Fibroblast of the aortic adventitia (primary cell): Measurements from ENCODE around the gene MS4A10. TPM values are rescaled to one million over a fixed set of nuclear protein-coding genes. Genes with fewer than 3 reads are reported as not detected.

Experiments
- DNase-seq: peaks from one replicate; pipeline ENCODE4 v3.0.0-alpha.2; 2010; ENCODE audit warnings: low read depth
- H3K4me3 ChIP-seq: 2 replicates; pipeline ENCODE4 v1.5.1; 2011; ENCODE audit warnings: low read depth, mild to moderate bottlenecking, control low read depth, low read length, moderate library complexity
- CTCF ChIP-seq: IDR thresholded peaks from 2 replicates; pipeline ENCODE4 v1.5.1; 2011; ENCODE audit warnings: mild to moderate bottlenecking, low read length, control low read depth, inconsistent platforms; ENCODE audit not compliant: insufficient read depth
- total RNA-seq: library from RNA; depleted of rRNA; stranded (reverse); fragments of >200 nt; gene quantifications from 2 replicates; pipeline ENCODE4 v1.2.3, GENCODE V29; 2012; ENCODE audit warnings: low replicate concordance

MS4A10 gene
- total RNA-seq, 1 donor, result not detected

GRCh38 chr11:60783141-60783484 is 2.0 kb upstream of the MS4A10 start:
- no peak overlapping the region for H3K4me3 ChIP-seq
- TF ChIP-seq CTCF, result no peak
- DNase-seq, result no peak

DNA sequence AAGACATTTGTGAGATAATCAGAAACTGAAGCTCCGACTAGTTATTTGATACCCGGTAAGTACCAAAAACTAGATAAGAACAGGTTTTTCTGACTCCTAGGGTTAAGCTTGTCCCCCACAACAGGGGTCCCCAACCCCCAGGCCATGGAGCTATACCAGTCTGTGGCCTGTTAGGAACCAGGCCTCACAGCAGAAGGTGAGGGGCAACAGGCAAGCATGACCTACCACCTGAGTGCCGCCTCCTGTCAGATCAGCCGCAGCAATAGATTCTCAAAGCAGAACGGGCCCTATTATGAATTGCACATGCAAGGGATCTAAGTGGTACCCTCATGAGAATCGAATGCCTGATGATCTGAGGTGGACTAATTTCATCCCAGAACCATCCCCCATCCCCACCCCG is 1.2 kb upstream of the MS4A10 start:
- no peak for DNase-seq
- TF ChIP-seq CTCF, result no peak
- H3K4me3 ChIP-seq, result no peak overlapping the region

DNA sequence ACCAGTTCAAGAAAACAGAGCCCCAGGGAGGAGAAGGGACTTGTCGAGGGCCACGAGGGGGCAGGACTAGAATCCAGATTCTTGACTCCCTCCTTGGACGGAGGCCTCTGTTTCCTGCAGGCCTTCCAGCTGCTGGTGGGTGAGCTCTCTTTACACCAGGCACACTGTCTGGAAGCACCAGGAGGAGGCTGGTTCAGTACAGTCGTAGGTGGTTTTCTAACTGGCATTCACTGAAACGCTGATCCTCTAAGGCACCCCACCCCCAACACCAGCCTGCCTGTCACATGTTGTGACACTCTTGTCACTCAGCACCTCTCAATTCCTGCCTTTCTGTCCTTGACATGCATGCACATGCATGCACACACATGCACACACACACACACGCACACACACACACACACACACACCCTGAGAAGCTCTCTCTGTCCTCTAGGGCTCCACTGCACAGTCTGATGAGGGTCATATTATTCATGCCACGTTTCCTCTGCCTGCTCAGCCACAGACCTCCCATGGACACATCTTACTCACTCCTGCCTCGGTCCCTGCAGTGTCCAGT is 751 bp downstream of the MS4A10 start:
- TF ChIP-seq CTCF, result no peak
- peak; percentile 13 for DNase-seq
- H3K4me3 ChIP-seq, result no peak overlapping the region

- no peak for TF ChIP-seq CTCF
- DNase-seq, result peak; percentile 80
- H3K4me3 ChIP-seq, result no peak overlapping the region
Observed at GRCh38 chr11:60786811-60787567, 1.9 kb downstream of the MS4A10 start.

DNA sequence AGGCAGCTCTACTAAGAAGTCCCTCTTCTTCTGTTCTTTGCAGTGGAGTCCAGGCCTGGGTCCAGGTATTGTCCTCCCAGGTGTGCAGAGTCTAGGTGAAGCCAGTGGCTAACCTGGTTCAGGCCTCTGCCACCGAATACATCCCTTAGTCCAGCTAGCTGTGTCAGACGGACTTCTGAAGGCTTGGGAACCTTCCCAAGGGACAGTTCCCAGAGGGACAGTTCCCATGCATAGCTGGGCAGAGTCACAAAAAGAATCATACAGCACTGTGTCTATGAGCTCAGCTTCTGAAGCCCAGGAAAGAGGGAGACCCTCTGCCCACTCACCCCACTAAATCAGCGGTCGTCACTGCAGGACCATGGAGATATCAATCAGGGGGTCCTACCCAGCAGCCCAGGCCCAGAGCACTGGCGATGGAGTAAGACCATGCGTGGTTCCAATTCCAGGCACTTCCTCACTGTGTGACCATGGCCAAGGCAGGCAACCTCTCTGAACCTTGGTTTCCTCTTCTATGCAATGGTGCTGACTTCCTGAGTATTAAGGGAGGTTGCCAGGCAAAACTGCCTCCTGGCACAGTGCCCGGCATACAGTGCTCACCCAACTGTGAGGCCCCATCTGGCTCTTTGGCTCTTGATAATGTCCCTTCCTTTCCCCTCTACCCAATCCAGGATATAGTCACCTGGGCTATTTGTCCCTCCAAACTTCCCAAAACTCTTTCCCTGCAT is 3.4 kb downstream of the MS4A10 start:
- H3K4me3 ChIP-seq, result no peak overlapping the region
- TF ChIP-seq CTCF, result no peak
- DNase-seq, result peak; percentile 12

DNA sequence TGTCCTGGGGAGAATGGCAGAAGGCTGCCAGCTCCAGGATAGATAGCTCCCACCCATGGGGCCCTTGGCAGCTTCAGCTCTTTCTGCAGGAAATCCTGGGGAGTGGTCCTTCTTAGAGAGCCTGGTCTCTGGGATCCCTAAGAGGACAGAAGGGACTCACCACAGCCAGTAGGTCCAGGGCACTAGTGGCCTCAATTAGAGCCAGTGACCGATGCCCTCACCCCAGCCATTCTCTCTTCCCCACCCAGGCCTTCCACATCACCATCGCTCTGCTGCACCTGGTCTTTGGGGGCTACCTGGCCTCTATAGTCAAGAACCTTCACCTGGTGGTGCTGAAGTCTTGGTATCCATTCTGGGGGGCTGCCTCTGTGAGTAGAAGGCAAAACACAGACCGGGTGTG is 5.6 kb downstream of the MS4A10 start:
- no peak for TF ChIP-seq CTCF
- no peak for DNase-seq
- H3K4me3 ChIP-seq, result no peak overlapping the region
